ENCODE results near the gene ATP1A1. TPM values are rescaled to one million over a fixed set of nuclear protein-coding genes. Genes with fewer than 3 reads are reported as not detected.

ATP1A1 gene
- total RNA-seq, 1 donor from 2014 or later: 255 TPM

GRCh38 chr1:116445534-116445933 lies 72.5 kb downstream of the ATP1A1 start:
- no peaks in the 10 kb centered on the region for H3K36me3 ChIP-seq
- peaks cover 0 to 14% of the 10 kb centered on the region in 2 donors for H3K4me1 ChIP-seq
- intact Hi-C loops (cut with DNase I): no loop called here
- no peaks in the 10 kb centered on the region for H3K27me3 ChIP-seq
- no peak overlapping the region for H3K27ac ChIP-seq
- no peak for TF ChIP-seq CTCF (IDR thresholded peaks at IDR 0.05)
- no peak for DNase-seq (ENCODE audit: low spot score in 2 of 2)
- H3K4me3 ChIP-seq: no peak overlapping the region
- H3K9me3 ChIP-seq: no peaks in the 10 kb centered on the region

- no peaks in the 10 kb centered on the region for H3K27me3 ChIP-seq
- H3K36me3 ChIP-seq: no peaks in the 10 kb centered on the region
- H3K27ac ChIP-seq: no peak overlapping the region
- DNase-seq (ENCODE audit: low spot score in 2 of 2): no peak
- H3K4me1 ChIP-seq: peaks cover 0 to 10% of the 10 kb centered on the region in 2 donors
- no peak for TF ChIP-seq CTCF (IDR thresholded peaks at IDR 0.05)
- no peak overlapping the region for H3K4me3 ChIP-seq
- intact Hi-C loops (cut with DNase I): no loop called here
- H3K9me3 ChIP-seq: no peaks in the 10 kb centered on the region
Observed at GRCh38 chr1:116446686-116447085, 73.6 kb downstream of the ATP1A1 start.

GRCh38 chr1:116448785-116449385 lies 75.8 kb downstream of the ATP1A1 start:
- Histone ChIP-seq H3K4me3 (no peak overlapping the region), H3K27me3 (no peaks in the 10 kb centered on the region), H3K36me3 (no peaks in the 10 kb centered on the region), H3K9me3 (no peaks in the 10 kb centered on the region), H3K27ac (no peak overlapping the region), H3K4me1 (peaks cover 0 to 8% of the 10 kb centered on the region in 2 donors)
- intact Hi-C loops (cut with DNase I): no loop called here
- no peak for DNase-seq (ENCODE audit: low spot score in 2 of 2)
- no peak for TF ChIP-seq CTCF (IDR thresholded peaks at IDR 0.05)

- peaks cover 0 to 8% of the 10 kb centered on the region in 2 donors for H3K4me1 ChIP-seq
- H3K4me3 ChIP-seq: no peak overlapping the region
- no peaks in the 10 kb centered on the region for H3K36me3 ChIP-seq
- intact Hi-C loops (cut with DNase I): no loop called here
- no peak for DNase-seq (ENCODE audit: low spot score in 2 of 2)
- no peak for TF ChIP-seq CTCF (IDR thresholded peaks at IDR 0.05)
- no peaks in the 10 kb centered on the region for H3K27me3 ChIP-seq
- H3K27ac ChIP-seq: no peak overlapping the region
- H3K9me3 ChIP-seq: no peaks in the 10 kb centered on the region
Observed at GRCh38 chr1:116449578-116449977, 76.5 kb downstream of the ATP1A1 start.

- H3K36me3 ChIP-seq: no peaks in the 10 kb centered on the region
- H3K4me1 ChIP-seq: peaks cover 0 to 8% of the 10 kb centered on the region in 2 donors
- H3K27ac ChIP-seq: no peak overlapping the region
- intact Hi-C loops (cut with DNase I): no loop called here
- TF ChIP-seq CTCF (IDR thresholded peaks at IDR 0.05): no peak
- DNase-seq (ENCODE audit: low spot score in 2 of 2): no peak
- no peaks in the 10 kb centered on the region for H3K27me3 ChIP-seq
- H3K9me3 ChIP-seq: no peaks in the 10 kb centered on the region
- H3K4me3 ChIP-seq: no peak overlapping the region
Observed at GRCh38 chr1:116451702-116452101, 78.7 kb downstream of the ATP1A1 start.

- no peak for DNase-seq (ENCODE audit: low spot score in 2 of 2)
- no peaks in the 10 kb centered on the region for H3K36me3 ChIP-seq
Observed at GRCh38 chr1:116453481-116453880, 80.4 kb downstream of the ATP1A1 start.

More at GRCh38 chr1:116453481-116453880, 80.4 kb downstream of the ATP1A1 start:
- intact Hi-C loops (cut with DNase I): no loop called here
- Histone ChIP-seq H3K27ac (no peak overlapping the region), H3K4me3 (no peak overlapping the region), H3K27me3 (no peaks in the 10 kb centered on the region), H3K9me3 (no peaks in the 10 kb centered on the region), H3K4me1 (peaks cover 0 to 8% of the 10 kb centered on the region in 2 donors)
- TF ChIP-seq CTCF (IDR thresholded peaks at IDR 0.05): no peak
